GM10248 (cell line): ENCODE data around the gene PGLYRP4.

Experiments used
- CTCF ChIA-PET: fragments of 300-600 bp; sonication (Branson Sonifier 250); formaldehyde crosslinking; extraction: SDS; loops from one replicate; lab custom pipeline; 2021; ENCODE audit warnings: antibody characterized with exemption; lab: Yijun Ruan, JAX
- POLR2A ChIA-PET: fragments of 350-650 bp; sonication (Branson Sonifier 250); formaldehyde crosslinking; extraction: SDS; loops from one replicate; lab custom pipeline; 2020; ENCODE audit warnings: antibody characterized with exemption; lab: Yijun Ruan, JAX
- DNase-seq: peaks from one replicate; pipeline ENCODE4 v3.0.0; 2012; ENCODE audit errors: extremely low spot score
- CTCF ChIP-seq: IDR thresholded peaks from 2 replicates; pipeline ENCODE4 v1.5.1; 2012; ENCODE audit warnings: mild to moderate bottlenecking, low read depth; ENCODE audit errors: extremely low read depth, missing control alignments, control extremely low read depth

PGLYRP4 gene

GRCh38 chr1:153389973-153390879 is 41.6 kb upstream of the PGLYRP4 start:
- no peak for TF ChIP-seq CTCF
- ChIA-PET CTCF (interaction anchor here (0.9 to 2.0 kb wide), 3 partner anchors 13 to 104 kb away, joined by 3 to 6 read pairs (median 3); no protein-coding TSS in a partner anchor), POLR2A (no interaction called here)
- DNase-seq, result no peak

GRCh38 chr1:153389401-153389800 is 40.8 kb upstream of the PGLYRP4 start:
- CTCF ChIA-PET, result interaction anchor here (2.0 kb wide), 1 partner anchor 105 kb away, joined by 6 read pairs; no protein-coding TSS in a partner anchor
- POLR2A ChIA-PET, result no interaction called here
- no peak for DNase-seq
- TF ChIP-seq CTCF, result no peak

- CTCF ChIA-PET, result interaction anchor here (0.9 to 1.4 kb wide), 3 partner anchors 9 to 107 kb away, joined by 3 to 5 read pairs (median 4); no protein-coding TSS in a partner anchor
- DNase-seq, result no peak
- no peak for TF ChIP-seq CTCF
- POLR2A ChIA-PET, result no interaction called here
These were observed 39.1 kb upstream of the PGLYRP4 start for GRCh38 chr1:153387785-153388184.

GRCh38 chr1:153387001-153387400 is 38.4 kb upstream of the PGLYRP4 start:
- no peak for TF ChIP-seq CTCF
- CTCF ChIA-PET, result interaction anchor here (0.9 to 1.4 kb wide), 4 partner anchors 10 to 108 kb away, joined by 3 to 5 read pairs (median 4); partner anchors contain the start of gene S100A9
- no peak for DNase-seq
- POLR2A ChIA-PET, result no interaction called here

GRCh38 chr1:153386500-153386901 is 37.9 kb upstream of the PGLYRP4 start:
- POLR2A ChIA-PET, result no interaction called here
- no peak for TF ChIP-seq CTCF
- CTCF ChIA-PET, result interaction anchor here (1.3 kb wide), 2 partner anchors 29 to 109 kb away, joined by 3 to 5 read pairs; partner anchors contain the start of gene S100A9
- DNase-seq, result no peak

- DNase-seq, result no peak
- CTCF ChIA-PET, result interaction anchor here (1.2 kb wide), 1 partner anchor 32 kb away, joined by 3 read pairs; no protein-coding TSS in a partner anchor
- POLR2A ChIA-PET, result no interaction called here
- TF ChIP-seq CTCF, result no peak
These were observed 36.4 kb upstream of the PGLYRP4 start for GRCh38 chr1:153384958-153385580.
